ENCODE measurements around the gene S100A6.
"Not testable (repeated sequence)": the region's sequence is repeated elsewhere in the genome, so short reads cannot be mapped to it uniquely, and the experiment has no call there.

The S100A6 gene

GRCh38 chr1:153568367-153569099, 32.7 kb upstream of the S100A6 start:
- peaks cover 32% of the 10 kb centered on the region for H3K4me1 ChIP-seq (ENCODE audit: insufficient read depth, insufficient read length)
- peak overlapping the region; percentile 72 for H3K9ac ChIP-seq (ENCODE audit: insufficient read length, low read depth)
- H3K36me3 ChIP-seq (ENCODE audit: insufficient read depth, insufficient read length, low read length) = no peaks in the 10 kb centered on the region
- TF ChIP-seq ZNF274 (IDR thresholded peaks at IDR 0.05; ENCODE audit: low read depth, low read length) (no peak), YY1 (IDR thresholded peaks at IDR 0.05; ENCODE audit: insufficient read depth, insufficient read length) (no peak), SUZ12 (IDR thresholded peaks at IDR 0.05; ENCODE audit: extremely low read depth, insufficient read depth, insufficient read length) (no peak)
- peak; percentile 93 for DNase-seq (ENCODE audit: low read depth, low spot score)
- no peaks in the 10 kb centered on the region for H3K9me3 ChIP-seq (ENCODE audit: insufficient read depth, low read length)
- no peaks in the 10 kb centered on the region for H3K27me3 ChIP-seq (ENCODE audit: insufficient read depth, insufficient read length)
- H3K4me3 ChIP-seq (ENCODE audit: insufficient read length, low read depth) = peak overlapping the region; percentile 10

GRCh38 chr1:153567621-153568366, 32.0 kb upstream of the S100A6 start:
- DNase-seq (ENCODE audit: low read depth, low spot score) = no peak
- no peaks in the 10 kb centered on the region for H3K36me3 ChIP-seq (ENCODE audit: insufficient read depth, insufficient read length, low read length)
- peak overlapping the region; percentile 10 for H3K4me3 ChIP-seq (ENCODE audit: insufficient read length, low read depth)
- peak overlapping the region; percentile 72 for H3K9ac ChIP-seq (ENCODE audit: insufficient read length, low read depth)
- no peaks in the 10 kb centered on the region for H3K9me3 ChIP-seq (ENCODE audit: insufficient read depth, low read length)
- H3K4me1 ChIP-seq (ENCODE audit: insufficient read depth, insufficient read length) = peaks cover 33% of the 10 kb centered on the region
- TF ChIP-seq SUZ12 (IDR thresholded peaks at IDR 0.05; ENCODE audit: extremely low read depth, insufficient read depth, insufficient read length) = no peak
- TF ChIP-seq YY1 (IDR thresholded peaks at IDR 0.05; ENCODE audit: insufficient read depth, insufficient read length) = no peak
- no peak for TF ChIP-seq ZNF274 (IDR thresholded peaks at IDR 0.05; ENCODE audit: low read depth, low read length)
- no peaks in the 10 kb centered on the region for H3K27me3 ChIP-seq (ENCODE audit: insufficient read depth, insufficient read length)

GRCh38 chr1:153566414-153567371, 30.9 kb upstream of the S100A6 start:
- TF ChIP-seq SUZ12 (IDR thresholded peaks at IDR 0.05; ENCODE audit: extremely low read depth, insufficient read depth, insufficient read length) = no peak
- no peak for TF ChIP-seq YY1 (IDR thresholded peaks at IDR 0.05; ENCODE audit: insufficient read depth, insufficient read length)
- no peak for TF ChIP-seq ZNF274 (IDR thresholded peaks at IDR 0.05; ENCODE audit: low read depth, low read length)
- DNase-seq (ENCODE audit: low read depth, low spot score) = peak; percentile 97

GRCh38 chr1:153565529-153566374, 30.0 kb upstream of the S100A6 start, which contains the start of gene S100A2:
S100A2 (minus strand) TSS chr1:153565844; CDS start chr1:153563877, 1,967 bp downstream.
- Histone ChIP-seq H3K9me3 (ENCODE audit: insufficient read depth, low read length) (no peaks in the 10 kb centered on the region), H3K4me1 (ENCODE audit: insufficient read depth, insufficient read length) (peaks cover 33% of the 10 kb centered on the region), H3K36me3 (ENCODE audit: insufficient read depth, insufficient read length, low read length) (no peaks in the 10 kb centered on the region), H3K4me3 (ENCODE audit: insufficient read length, low read depth) (peak within 1 kb of the TSS; percentile 9), H3K27me3 (ENCODE audit: insufficient read depth, insufficient read length) (no peaks in the 10 kb centered on the region), H3K9ac (ENCODE audit: insufficient read length, low read depth) (peak within 1 kb of the TSS; percentile 84)
- TF ChIP-seq ZNF274 (IDR thresholded peaks at IDR 0.05; ENCODE audit: low read depth, low read length) = no peak
- no peak for TF ChIP-seq YY1 (IDR thresholded peaks at IDR 0.05; ENCODE audit: insufficient read depth, insufficient read length)
- TF ChIP-seq SUZ12 (IDR thresholded peaks at IDR 0.05; ENCODE audit: extremely low read depth, insufficient read depth, insufficient read length) = no peak
- DNase-seq (ENCODE audit: low read depth, low spot score) = no peak

More at GRCh38 chr1:153566414-153567371, 30.9 kb upstream of the S100A6 start:
- Histone ChIP-seq H3K27me3 (ENCODE audit: insufficient read depth, insufficient read length) (no peaks in the 10 kb centered on the region), H3K9me3 (ENCODE audit: insufficient read depth, low read length) (no peaks in the 10 kb centered on the region), H3K4me1 (ENCODE audit: insufficient read depth, insufficient read length) (peaks cover 33% of the 10 kb centered on the region), H3K36me3 (ENCODE audit: insufficient read depth, insufficient read length, low read length) (no peaks in the 10 kb centered on the region), H3K9ac (ENCODE audit: insufficient read length, low read depth) (peak overlapping the region; percentile 84), H3K4me3 (ENCODE audit: insufficient read length, low read depth) (peak overlapping the region; percentile 9)

GRCh38 chr1:153563991-153564390, 28.2 kb upstream of the S100A6 start:
- DNase-seq (ENCODE audit: low read depth, low spot score) = no peak
- H3K27me3 ChIP-seq (ENCODE audit: insufficient read depth, insufficient read length) = no peaks in the 10 kb centered on the region
- H3K9ac ChIP-seq (ENCODE audit: insufficient read length, low read depth) = peak overlapping the region; percentile 0
- H3K4me1 ChIP-seq (ENCODE audit: insufficient read depth, insufficient read length) = peaks cover 33% of the 10 kb centered on the region
- TF ChIP-seq ZNF274 (IDR thresholded peaks at IDR 0.05; ENCODE audit: low read depth, low read length) (no peak), YY1 (IDR thresholded peaks at IDR 0.05; ENCODE audit: insufficient read depth, insufficient read length) (no peak), SUZ12 (IDR thresholded peaks at IDR 0.05; ENCODE audit: extremely low read depth, insufficient read depth, insufficient read length) (no peak)
- no peak overlapping the region for H3K4me3 ChIP-seq (ENCODE audit: insufficient read length, low read depth)
- no peaks in the 10 kb centered on the region for H3K36me3 ChIP-seq (ENCODE audit: insufficient read depth, insufficient read length, low read length)
- no peaks in the 10 kb centered on the region for H3K9me3 ChIP-seq (ENCODE audit: insufficient read depth, low read length)

- peak overlapping the region; percentile 0 for H3K9ac ChIP-seq (ENCODE audit: insufficient read length, low read depth)
- H3K27me3 ChIP-seq (ENCODE audit: insufficient read depth, insufficient read length) = no peaks in the 10 kb centered on the region
- no peaks in the 10 kb centered on the region for H3K9me3 ChIP-seq (ENCODE audit: insufficient read depth, low read length)
- H3K4me1 ChIP-seq (ENCODE audit: insufficient read depth, insufficient read length) = peaks cover 30% of the 10 kb centered on the region
- DNase-seq (ENCODE audit: low read depth, low spot score) = no peak
- no peak overlapping the region for H3K4me3 ChIP-seq (ENCODE audit: insufficient read length, low read depth)
- H3K36me3 ChIP-seq (ENCODE audit: insufficient read depth, insufficient read length, low read length) = no peaks in the 10 kb centered on the region
- TF ChIP-seq ZNF274 (IDR thresholded peaks at IDR 0.05; ENCODE audit: low read depth, low read length) (no peak), SUZ12 (IDR thresholded peaks at IDR 0.05; ENCODE audit: extremely low read depth, insufficient read depth, insufficient read length) (no peak), YY1 (IDR thresholded peaks at IDR 0.05; ENCODE audit: insufficient read depth, insufficient read length) (no peak)
Measured at GRCh38 chr1:153563483-153563901, 27.7 kb upstream of the S100A6 start.

- H3K27me3 ChIP-seq (ENCODE audit: insufficient read depth, insufficient read length); H3K9ac ChIP-seq (ENCODE audit: insufficient read length, low read depth); H3K4me3 ChIP-seq (ENCODE audit: insufficient read length, low read depth); DNase-seq (ENCODE audit: low read depth, low spot score); H3K36me3 ChIP-seq (ENCODE audit: insufficient read depth, insufficient read length, low read length); H3K9me3 ChIP-seq (ENCODE audit: insufficient read depth, low read length): not testable (repeated sequence)
- H3K4me1 ChIP-seq (ENCODE audit: insufficient read depth, insufficient read length) = peaks cover 23% of the 10 kb centered on the region
Measured at GRCh38 chr1:153562021-153562420, 26.2 kb upstream of the S100A6 start.

Data from NT2/D1 (cell line).